Tibial nerve (tissue), 4 donors: Measurements from ENCODE around the gene MXD1. TPM values are rescaled to one million over a fixed set of nuclear protein-coding genes. Genes with fewer than 3 reads are reported as not detected.
A peak's percentile ranks its signal among the peaks of the same experiment; 100 is the strongest.

Experiments
- DNase-seq, 2 donors: peaks; one replicate each; pipeline ENCODE4 v3.0.0-alpha.2; 2019; ENCODE audit warnings: low spot score in 2 of 2
- H3K27ac ChIP-seq, 4 donors: fragments of 200-600 bp; sonication (generic) in 3 of 4; one replicate each; pipeline ENCODE4 v1.5.1; 2017 to 2019; ENCODE audit warnings: mild to moderate bottlenecking in 1 of 4
- H3K27me3 ChIP-seq, 2 donors: fragments of 200-600 bp; sonication (generic) in 1 of 2; one replicate each; pipeline versions ENCODE4 v1.5.1 to v1.6.0; 2017 to 2019
- H3K36me3 ChIP-seq, 3 donors: fragments of 200-600 bp; sonication (generic); one replicate each; pipeline ENCODE4 v1.5.1; 2018 to 2019
- H3K4me1 ChIP-seq, 4 donors: fragments of 200-600 bp; sonication (generic) in 3 of 4; one replicate each; pipeline ENCODE4 v1.5.1; 2017 to 2019
- H3K4me3 ChIP-seq, 4 donors: fragments of 200-600 bp; sonication (generic) in 3 of 4; one replicate each; pipeline ENCODE4 v1.5.1; 2017 to 2019; ENCODE audit warnings: mild to moderate bottlenecking in 1 of 4, moderate library complexity in 1 of 4
- H3K9me3 ChIP-seq, 4 donors: fragments of 200-600 bp; sonication (generic) in 3 of 4; one replicate each; pipeline ENCODE4 v1.5.1; 2017 to 2019
- EP300 ChIP-seq, 2 donors: sonication (generic); formaldehyde crosslinking; IDR thresholded peaks; one replicate each; pipeline ENCODE4 v1.6.1; 2017; ENCODE audit warnings: antibody characterized with exemption in 2 of 2, mild to moderate bottlenecking in 1 of 2
- POLR2A ChIP-seq, 2 donors: fragments of 450-650 bp; IDR thresholded peaks; one replicate each; pipeline ENCODE4 v1.6.1; 2017; ENCODE audit warnings: antibody characterized with exemption in 2 of 2, mild to moderate bottlenecking in 2 of 2, moderate library complexity in 2 of 2
- WGBS, 2 donors: methylation state at CpG; one replicate each; pipeline ENCODE4 v1.1.5; 2018; 5-methylcytosine and 5-hydroxymethylcytosine counted together
- total RNA-seq, 4 donors: library from RNA; depleted of rRNA; stranded (reverse); fragments of >200 nt; gene quantifications; one replicate each; pipeline ENCODE4 v1.1.0, GENCODE V29; 2016
- TF ChIP-seq, protein P1 (sequence below), 5 experiments: fragments of 200-600 bp in 3 of 5; fragments of 450-650 bp in 2 of 5; sonication (generic) in 3 of 5; IDR thresholded peaks; one replicate each; pipeline ENCODE4 v1.5.1; 2016 to 2019; ENCODE audit warnings: antibody characterized with exemption in 5 of 5, mild to moderate bottlenecking in 3 of 5, moderate library complexity in 2 of 5

The MXD1 gene
- total RNA-seq, 4 donors from 2014 or later = 5.7 to 10.4 (median 7.6) TPM

DNA sequence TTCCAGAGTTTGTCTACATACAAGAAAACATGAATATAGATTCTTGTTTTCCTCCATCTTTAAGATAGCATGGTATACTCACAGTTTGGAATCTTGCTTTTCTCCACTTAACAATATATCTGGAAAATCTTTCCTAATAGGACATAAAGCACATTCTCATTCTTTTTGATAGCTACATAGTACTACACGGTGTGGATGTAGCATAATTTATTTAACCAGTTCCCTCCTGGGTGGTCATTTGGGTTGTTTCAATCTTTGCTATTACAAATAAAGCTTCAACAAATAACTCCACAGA, 19.7 kb downstream of the MXD1 start:
- Histone ChIP-seq H3K27ac (peak overlapping the region in 1 of 4 donors; percentile 10), H3K4me1 (peaks cover 0 to 28% (median 6%) of the 10 kb centered on the region in 4 donors), H3K27me3 (no peaks in the 10 kb centered on the region), H3K36me3 (peaks cover 3 to 42% (median 18%) of the 10 kb centered on the region in 3 donors), H3K9me3 (no peaks in the 10 kb centered on the region), H3K4me3 (no peak overlapping the region)
- TF ChIP-seq POLR2A (IDR thresholded peaks at IDR 0.05) = no peak
- TF ChIP-seq, protein P1, sequence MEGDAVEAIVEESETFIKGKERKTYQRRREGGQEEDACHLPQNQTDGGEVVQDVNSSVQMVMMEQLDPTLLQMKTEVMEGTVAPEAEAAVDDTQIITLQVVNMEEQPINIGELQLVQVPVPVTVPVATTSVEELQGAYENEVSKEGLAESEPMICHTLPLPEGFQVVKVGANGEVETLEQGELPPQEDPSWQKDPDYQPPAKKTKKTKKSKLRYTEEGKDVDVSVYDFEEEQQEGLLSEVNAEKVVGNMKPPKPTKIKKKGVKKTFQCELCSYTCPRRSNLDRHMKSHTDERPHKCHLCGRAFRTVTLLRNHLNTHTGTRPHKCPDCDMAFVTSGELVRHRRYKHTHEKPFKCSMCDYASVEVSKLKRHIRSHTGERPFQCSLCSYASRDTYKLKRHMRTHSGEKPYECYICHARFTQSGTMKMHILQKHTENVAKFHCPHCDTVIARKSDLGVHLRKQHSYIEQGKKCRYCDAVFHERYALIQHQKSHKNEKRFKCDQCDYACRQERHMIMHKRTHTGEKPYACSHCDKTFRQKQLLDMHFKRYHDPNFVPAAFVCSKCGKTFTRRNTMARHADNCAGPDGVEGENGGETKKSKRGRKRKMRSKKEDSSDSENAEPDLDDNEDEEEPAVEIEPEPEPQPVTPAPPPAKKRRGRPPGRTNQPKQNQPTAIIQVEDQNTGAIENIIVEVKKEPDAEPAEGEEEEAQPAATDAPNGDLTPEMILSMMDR (IDR thresholded peaks at IDR 0.05) = no peak
- TF ChIP-seq EP300 (IDR thresholded peaks at IDR 0.05) = no peak
- DNase-seq = no peak
- 32 to 47% methylated on average over 1 of the region's 1 CpG for WGBS, 2 donors

DNA sequence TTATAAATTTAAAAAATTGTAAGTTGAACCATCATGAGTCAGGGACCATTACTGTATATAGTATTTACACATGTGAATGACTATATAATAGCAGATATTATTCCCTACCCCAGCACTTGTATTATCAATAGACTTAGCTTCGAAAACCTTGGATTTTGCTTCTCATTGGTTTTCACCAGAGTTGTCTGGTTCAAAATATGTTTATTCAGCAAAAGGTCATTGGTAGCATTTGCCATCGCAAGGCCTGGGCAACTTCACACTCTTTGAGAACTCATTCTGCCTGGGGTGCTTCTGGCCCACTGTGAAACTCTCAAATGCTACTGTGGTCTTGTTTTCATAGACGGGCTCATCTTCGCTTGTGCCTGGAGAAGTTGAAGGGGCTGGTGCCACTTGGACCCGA, 20.1 kb downstream of the MXD1 start:
- Histone ChIP-seq H3K36me3 (peaks cover 3 to 45% (median 18%) of the 10 kb centered on the region in 3 donors), H3K9me3 (no peaks in the 10 kb centered on the region), H3K27ac (no peak overlapping the region), H3K27me3 (no peaks in the 10 kb centered on the region), H3K4me1 (peaks cover 0 to 28% (median 6%) of the 10 kb centered on the region in 4 donors), H3K4me3 (no peak overlapping the region)
- DNase-seq = no peak
- no peak for TF ChIP-seq POLR2A (IDR thresholded peaks at IDR 0.05)
- TF ChIP-seq, protein P1 (IDR thresholded peaks at IDR 0.05) = no peak
- 96 to 99% methylated on average over 5 of the region's 5 CpGs for WGBS, 2 donors

DNA sequence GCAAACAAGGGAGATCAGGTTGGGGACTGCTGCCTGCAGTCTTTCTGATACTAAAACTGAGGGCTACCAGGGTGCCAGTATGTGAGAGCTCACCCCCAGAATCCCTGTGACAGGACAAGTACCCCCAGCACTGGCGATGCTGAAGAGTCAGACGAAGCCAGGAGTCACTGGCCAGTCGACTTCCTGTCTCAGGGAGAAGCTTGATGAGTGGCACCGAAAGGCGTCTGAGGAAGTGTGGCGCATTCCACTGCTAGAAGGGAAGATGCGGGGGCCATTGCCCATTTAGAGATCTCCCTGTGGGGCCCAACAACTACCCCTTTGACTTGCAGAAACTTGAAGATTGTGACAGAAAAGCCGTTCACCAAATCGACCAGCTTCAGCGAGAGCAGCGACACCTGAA, 22.0 kb downstream of the MXD1 start:
- TF ChIP-seq EP300 (IDR thresholded peaks at IDR 0.05) (no peak), POLR2A (IDR thresholded peaks at IDR 0.05) (no peak)
- TF ChIP-seq, protein P1 (IDR thresholded peaks at IDR 0.05) = no peak
- H3K9me3 ChIP-seq = no peaks in the 10 kb centered on the region
- H3K36me3 ChIP-seq = peaks cover 3 to 59% (median 18%) of the 10 kb centered on the region in 3 donors
- H3K27me3 ChIP-seq = no peaks in the 10 kb centered on the region
- H3K27ac ChIP-seq = no peak overlapping the region
- H3K4me1 ChIP-seq = peaks cover 0 to 23% (median 6%) of the 10 kb centered on the region in 4 donors
- WGBS, 2 donors = 80 to 83% methylated on average over 11 of the region's 11 CpGs
- DNase-seq = no peak
- no peak overlapping the region for H3K4me3 ChIP-seq

DNA sequence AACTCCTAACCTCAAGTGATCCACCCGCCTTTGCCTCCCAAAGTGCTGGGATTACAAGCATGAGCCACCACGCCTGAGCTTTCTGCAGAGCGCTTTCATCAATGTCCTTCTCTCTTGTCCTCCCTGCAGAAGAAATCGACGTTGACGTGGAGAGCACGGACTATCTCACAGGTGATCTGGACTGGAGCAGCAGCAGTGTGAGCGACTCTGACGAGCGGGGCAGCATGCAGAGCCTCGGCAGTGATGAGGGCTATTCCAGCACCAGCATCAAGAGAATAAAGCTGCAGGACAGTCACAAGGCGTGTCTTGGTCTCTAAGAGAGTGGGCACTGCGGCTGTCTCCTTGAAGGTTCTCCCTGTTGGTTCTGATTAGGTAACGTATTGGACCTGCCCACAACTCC, 23.1 kb downstream of the MXD1 start:
- 93 to 94% methylated on average over 14 of the region's 14 CpGs for WGBS, 2 donors
- H3K4me1 ChIP-seq = peaks cover 0 to 20% (median 6%) of the 10 kb centered on the region in 4 donors
- no peak for DNase-seq
- no peak overlapping the region for H3K4me3 ChIP-seq
- no peaks in the 10 kb centered on the region for H3K9me3 ChIP-seq
- no peaks in the 10 kb centered on the region for H3K27me3 ChIP-seq
- TF ChIP-seq POLR2A (IDR thresholded peaks at IDR 0.05) (no peak), EP300 (IDR thresholded peaks at IDR 0.05) (no peak)
- TF ChIP-seq, protein P1 (IDR thresholded peaks at IDR 0.05) = no peak
- H3K36me3 ChIP-seq = peaks cover 3 to 61% (median 18%) of the 10 kb centered on the region in 3 donors
- H3K27ac ChIP-seq = no peak overlapping the region

DNA sequence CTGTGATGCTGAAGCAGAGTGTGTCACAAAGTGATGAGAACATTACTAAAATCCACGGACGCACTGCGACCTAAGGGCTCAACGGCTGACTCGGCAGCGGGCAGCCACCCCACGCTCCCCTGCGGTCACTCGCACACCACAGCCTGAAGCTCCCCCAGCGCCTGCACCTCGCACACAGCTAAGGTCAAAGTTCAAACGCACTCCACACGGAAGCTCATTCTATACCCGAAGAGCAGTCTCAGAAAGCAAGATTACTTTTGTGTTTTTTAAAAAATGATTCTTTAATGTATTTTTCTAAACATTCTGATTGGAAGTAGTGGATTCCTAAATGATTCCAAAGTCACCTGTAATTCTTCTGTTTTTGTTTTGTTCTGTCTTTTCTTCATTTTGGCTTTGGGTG, 24.8 kb downstream of the MXD1 start:
- Histone ChIP-seq H3K9me3 (no peaks in the 10 kb centered on the region), H3K27ac (peak overlapping the region in 1 of 4 donors; percentile 41), H3K4me3 (no peak overlapping the region), H3K27me3 (no peaks in the 10 kb centered on the region), H3K36me3 (peaks cover 3 to 70% (median 18%) of the 10 kb centered on the region in 3 donors), H3K4me1 (peaks cover 0 to 8% (median 0%) of the 10 kb centered on the region in 4 donors)
- no peak for DNase-seq
- TF ChIP-seq, protein P1 (IDR thresholded peaks at IDR 0.05) = no peak
- WGBS, 2 donors = 61 to 76% methylated on average over 14 of the region's 14 CpGs
